ENCODE data around the gene SLC5A5.

The SLC5A5 gene

GRCh38 chr19:17933414-17934129 is 61.8 kb downstream of the SLC5A5 start:
- DNase-seq (ENCODE audit: low read depth) = no peak
- H3K4me3 ChIP-seq (ENCODE audit: low read depth, low read length) = peak overlapping the region; percentile 93
- no peak for TF ChIP-seq POLR2A (IDR thresholded peaks at IDR 0.05; ENCODE audit: extremely low read depth, insufficient read length)
- no peak for TF ChIP-seq MYC (IDR thresholded peaks at IDR 0.05; ENCODE audit: low read depth, low read length)
- no peak for TF ChIP-seq CTCF (IDR thresholded peaks at IDR 0.05; ENCODE audit: low read depth, low read length)
- no peak for TF ChIP-seq MAX (IDR thresholded peaks at IDR 0.05; ENCODE audit: low read depth, low read length)

- TF ChIP-seq POLR2A (IDR thresholded peaks at IDR 0.05; ENCODE audit: extremely low read depth, insufficient read length) (no peak), MYC (IDR thresholded peaks at IDR 0.05; ENCODE audit: low read depth, low read length) (no peak), CTCF (IDR thresholded peaks at IDR 0.05; ENCODE audit: low read depth, low read length) (no peak), MAX (IDR thresholded peaks at IDR 0.05; ENCODE audit: low read depth, low read length) (no peak)
- H3K4me3 ChIP-seq (ENCODE audit: low read depth, low read length) = no peak overlapping the region
- no peak for DNase-seq (ENCODE audit: low read depth)
Observed at GRCh38 chr19:17936379-17936778, 64.6 kb downstream of the SLC5A5 start.

- no peak overlapping the region for H3K4me3 ChIP-seq (ENCODE audit: low read depth, low read length)
- DNase-seq (ENCODE audit: low read depth) = no peak
- TF ChIP-seq CTCF (IDR thresholded peaks at IDR 0.05; ENCODE audit: low read depth, low read length) (no peak), MAX (IDR thresholded peaks at IDR 0.05; ENCODE audit: low read depth, low read length) (no peak), MYC (IDR thresholded peaks at IDR 0.05; ENCODE audit: low read depth, low read length) (no peak), POLR2A (IDR thresholded peaks at IDR 0.05; ENCODE audit: extremely low read depth, insufficient read length) (no peak)
Observed at GRCh38 chr19:17937371-17937900, 65.7 kb downstream of the SLC5A5 start.

- DNase-seq (ENCODE audit: low read depth) = peak; percentile 81
- H3K4me3 ChIP-seq (ENCODE audit: low read depth, low read length) = no peak overlapping the region
- TF ChIP-seq MYC (IDR thresholded peaks at IDR 0.05; ENCODE audit: low read depth, low read length) = peak; percentile 66
- TF ChIP-seq CTCF (IDR thresholded peaks at IDR 0.05; ENCODE audit: low read depth, low read length) = peak; percentile 90
- TF ChIP-seq POLR2A (IDR thresholded peaks at IDR 0.05; ENCODE audit: extremely low read depth, insufficient read length) = no peak
- TF ChIP-seq MAX (IDR thresholded peaks at IDR 0.05; ENCODE audit: low read depth, low read length) = peak; percentile 53
Observed at GRCh38 chr19:17938092-17938845, 66.5 kb downstream of the SLC5A5 start.

GRCh38 chr19:17942181-17942580 is 70.4 kb downstream of the SLC5A5 start:
- DNase-seq (ENCODE audit: low read depth) = no peak
- TF ChIP-seq MYC (IDR thresholded peaks at IDR 0.05; ENCODE audit: low read depth, low read length) = no peak
- no peak for TF ChIP-seq POLR2A (IDR thresholded peaks at IDR 0.05; ENCODE audit: extremely low read depth, insufficient read length)
- TF ChIP-seq CTCF (IDR thresholded peaks at IDR 0.05; ENCODE audit: low read depth, low read length) = no peak
- no peak for TF ChIP-seq MAX (IDR thresholded peaks at IDR 0.05; ENCODE audit: low read depth, low read length)
- H3K4me3 ChIP-seq (ENCODE audit: low read depth, low read length) = no peak overlapping the region

Data from NB4 (cell line).